K562 (cell line): Measurements from ENCODE around the gene LYAR. TPM values are rescaled to one million over a fixed set of nuclear protein-coding genes. Genes with fewer than 3 reads are reported as not detected.

Experiments
- BDP1 ChIP-seq: IDR thresholded peaks from 3 replicates; pipeline ENCODE4 v1.6.1; 2011; ENCODE audit not compliant: insufficient read length, insufficient read depth
- DDX20 ChIP-seq: fragments of 450-650 bp; IDR thresholded peaks from 2 replicates; pipeline ENCODE4 v1.6.1; 2016; ENCODE audit warnings: missing genetic modification characterization, low read depth, mild to moderate bottlenecking, missing compliant biosample characterization, moderate library complexity
- NFXL1 ChIP-seq: fragments of 450-650 bp; formaldehyde crosslinking; IDR thresholded peaks from 2 replicates; pipeline ENCODE4 v1.4.0; 2021; ENCODE audit warnings: mild to moderate bottlenecking
- NFYB ChIP-seq: IDR thresholded peaks from 2 replicates; pipeline ENCODE4 v1.6.1; 2011; ENCODE audit warnings: mild to moderate bottlenecking, moderate library complexity; ENCODE audit not compliant: insufficient read length; ENCODE audit errors: extremely low read depth
- PHF8 ChIP-seq: fragments of 200-600 bp; sonication (generic); IDR thresholded peaks from 2 replicates; pipeline ENCODE4 v1.6.1; 2012; ENCODE audit warnings: mixed run types, mild to moderate bottlenecking, inconsistent platforms, low read length, moderate library complexity, borderline replicate concordance
- PHTF2 ChIP-seq: fragments of 250-450 bp; sonication (Bioruptor Pico); IDR thresholded peaks from 2 replicates; pipeline ENCODE4 v1.5.0; 2021; ENCODE audit warnings: mild to moderate bottlenecking
- PPARD ChIP-seq: fragments of 250-450 bp; sonication (Bioruptor Pico); IDR thresholded peaks from 2 replicates; pipeline ENCODE4 v1.8.0; 2022; ENCODE audit warnings: inconsistent platforms, mild to moderate bottlenecking, moderate library complexity
- SPI1 ChIP-seq: IDR thresholded peaks from 2 replicates; pipeline ENCODE4 v1.6.1; 2011; ENCODE audit warnings: low read depth, low read length, control low read depth, borderline replicate concordance
- SRSF7 ChIP-seq: fragments of 200-400 bp; formaldehyde crosslinking; optimal IDR thresholded peaks from 2 replicates; pipeline ENCODE3; 2017; ENCODE audit warnings: mild to moderate bottlenecking, low read depth, low read length
- TEAD4 ChIP-seq, 2 experiments: sonication (generic) in 1 of 2; formaldehyde crosslinking in 1 of 2; IDR thresholded peaks; 2 replicates each; pipeline versions ENCODE4 v1.6.1 to v1.8.0; 2012 to 2022; ENCODE audit warnings: borderline replicate concordance in 1 of 2, inconsistent platforms in 1 of 2, low read length in 1 of 2, mild to moderate bottlenecking in 1 of 2, missing genetic modification reagents in 1 of 2
- ZNF232 ChIP-seq: sonication (generic); formaldehyde crosslinking; IDR thresholded peaks from 2 replicates; pipeline ENCODE4 v1.8.0; 2022; ENCODE audit warnings: mild to moderate bottlenecking, missing genetic modification reagents
- ZNF583 ChIP-seq: fragments of 250-450 bp; sonication (Bioruptor Pico); IDR thresholded peaks from 2 replicates; pipeline ENCODE4 v1.4.0; 2020
- ZNF586 ChIP-seq: fragments of 450-650 bp; formaldehyde crosslinking; conservative IDR thresholded peaks from 2 replicates; pipeline ENCODE4 v1.4.0; 2020; ENCODE audit warnings: mild to moderate bottlenecking, moderate library complexity
- ZNF707 ChIP-seq: fragments of 250-450 bp; sonication (Bioruptor Pico); conservative IDR thresholded peaks from 2 replicates; pipeline ENCODE4 v1.8.0; 2022; ENCODE audit warnings: inconsistent platforms, mild to moderate bottlenecking, moderate library complexity
- polyA plus RNA-seq, 8 experiments: library from polyadenylated mRNA; depleted of rRNA in 4 of 8; stranded (reverse) in 5 of 8; unstranded in 3 of 8; fragments of >200 nt; fragmentation: Nextera tagmentation in 2 of 8; fragmentation: Illumina TruSeq in 1 of 8; extraction: Ambion mirVana in 2 of 8; extraction: Trizol in 1 of 8; gene quantifications; 2 replicates each; pipeline versions ENCODE4 v1.2.1 to v1.2.3, GENCODE V29; 2011 to 2014; ENCODE audit warnings: inconsistent platforms in 1 of 8, missing spikeins in 1 of 8
- total RNA-seq, 7 experiments: library from RNA; depleted of rRNA in 6 of 7; stranded (reverse); fragments of >200 nt in 6 of 7; fragmentation: Illumina TruSeq in 2 of 7; extraction: Trizol in 2 of 7; gene quantifications; 2 replicates each; pipeline versions ENCODE4 v1.2.1 to v1.2.3, GENCODE V29; 2011 to 2021; ENCODE audit warnings: low replicate concordance in 1 of 7
- TF ChIP-seq, protein P1 (sequence below): fragments of 450-650 bp; IDR thresholded peaks from one replicate; pipeline ENCODE4 v1.6.1; 2018; ENCODE audit warnings: mild to moderate bottlenecking, moderate library complexity; ENCODE audit not compliant: partially characterized antibody
- TF ChIP-seq, protein P2 (sequence below): sonication (generic); formaldehyde crosslinking; IDR thresholded peaks from 2 replicates; pipeline ENCODE4 v1.8.1; 2023; ENCODE audit warnings: mild to moderate bottlenecking, missing genetic modification reagents
- TF ChIP-seq, protein P3 (sequence below): fragments of 250-450 bp; sonication (Bioruptor Pico); IDR thresholded peaks from 2 replicates; pipeline ENCODE4 v1.5.0; 2021
- TF ChIP-seq, protein P4 (sequence below): IDR thresholded peaks from 2 replicates; pipeline ENCODE4 v1.6.1; 2014; ENCODE audit warnings: antibody characterized with exemption

The LYAR gene
- total and polyA plus RNA-seq, 9 of the 15 experiments (the other 6 are each of a cell fraction or from before 2014, with no cell fraction given), result 28.3 to 172 (median 127) TPM

DNA sequence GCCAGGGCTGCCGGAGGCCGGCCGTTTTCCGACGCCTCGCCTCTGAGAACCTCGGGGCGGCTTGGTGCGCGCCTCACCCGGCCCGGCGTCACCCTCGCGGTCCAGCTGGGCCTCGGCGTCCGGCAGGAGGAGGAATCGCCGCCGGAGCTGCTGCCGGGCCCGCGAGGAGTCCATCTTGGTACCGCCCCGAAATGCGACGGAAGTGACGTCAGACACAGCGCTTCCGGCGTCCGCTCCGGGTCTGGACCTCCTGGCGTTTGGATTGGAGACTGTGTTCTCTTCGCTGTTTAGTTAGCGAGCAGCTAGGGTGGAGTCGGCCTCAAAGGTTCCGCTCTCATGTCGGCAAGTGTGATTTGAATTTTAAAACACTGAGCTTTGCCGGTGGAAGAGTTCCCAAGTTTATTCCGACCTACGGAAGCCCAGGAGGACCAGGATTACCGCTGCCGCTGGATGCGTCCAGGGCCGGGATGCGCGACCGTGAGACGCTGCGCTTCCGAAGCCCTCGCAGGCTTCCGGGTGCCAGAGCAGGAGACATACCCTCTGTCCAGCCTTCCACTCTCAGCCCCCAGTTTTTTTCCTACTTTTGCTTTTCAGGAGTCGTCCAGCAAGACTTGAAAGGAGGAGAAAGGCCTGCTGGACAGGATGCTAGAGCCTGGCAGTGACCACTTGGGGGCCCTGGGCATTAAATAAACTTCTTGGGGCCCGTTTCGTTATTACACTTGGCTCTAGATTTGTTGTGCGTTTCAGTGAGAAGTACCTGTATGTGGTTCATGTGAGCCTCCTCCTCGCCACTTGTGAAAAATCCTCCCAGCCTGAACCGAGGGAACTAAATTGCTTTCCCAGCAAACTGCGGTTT is 41.7 kb downstream of the LYAR start, which contains the start of gene TMEM128 (continued):
- no peak for TF ChIP-seq SRSF7
- TF ChIP-seq ZNF707 (CRISPR knock-in tag), result no peak
- peak; percentile 43; the same call in 1 of the 2 replicates for TF ChIP-seq TEAD4 (IDR thresholded peaks at IDR 0.05; ENCODE audit: low read length)
- no peak for TF ChIP-seq TEAD4 (CRISPR knock-in tag; IDR thresholded peaks at IDR 0.05; ENCODE audit: borderline replicate concordance)
- TF ChIP-seq PHF8, result peak; percentile 94
- no peak for TF ChIP-seq PHTF2 (CRISPR knock-in tag)
- TF ChIP-seq DDX20 (tag), result no peak
- no peak for TF ChIP-seq ZNF583
- TF ChIP-seq BDP1, result no peak
- TF ChIP-seq, protein P1, sequence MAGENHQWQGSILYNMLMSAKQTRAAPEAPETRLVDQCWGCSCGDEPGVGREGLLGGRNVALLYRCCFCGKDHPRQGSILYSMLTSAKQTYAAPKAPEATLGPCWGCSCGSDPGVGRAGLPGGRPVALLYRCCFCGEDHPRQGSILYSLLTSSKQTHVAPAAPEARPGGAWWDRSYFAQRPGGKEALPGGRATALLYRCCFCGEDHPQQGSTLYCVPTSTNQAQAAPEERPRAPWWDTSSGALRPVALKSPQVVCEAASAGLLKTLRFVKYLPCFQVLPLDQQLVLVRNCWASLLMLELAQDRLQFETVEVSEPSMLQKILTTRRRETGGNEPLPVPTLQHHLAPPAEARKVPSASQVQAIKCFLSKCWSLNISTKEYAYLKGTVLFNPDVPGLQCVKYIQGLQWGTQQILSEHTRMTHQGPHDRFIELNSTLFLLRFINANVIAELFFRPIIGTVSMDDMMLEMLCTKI, result no peak
- TF ChIP-seq, protein P2, sequence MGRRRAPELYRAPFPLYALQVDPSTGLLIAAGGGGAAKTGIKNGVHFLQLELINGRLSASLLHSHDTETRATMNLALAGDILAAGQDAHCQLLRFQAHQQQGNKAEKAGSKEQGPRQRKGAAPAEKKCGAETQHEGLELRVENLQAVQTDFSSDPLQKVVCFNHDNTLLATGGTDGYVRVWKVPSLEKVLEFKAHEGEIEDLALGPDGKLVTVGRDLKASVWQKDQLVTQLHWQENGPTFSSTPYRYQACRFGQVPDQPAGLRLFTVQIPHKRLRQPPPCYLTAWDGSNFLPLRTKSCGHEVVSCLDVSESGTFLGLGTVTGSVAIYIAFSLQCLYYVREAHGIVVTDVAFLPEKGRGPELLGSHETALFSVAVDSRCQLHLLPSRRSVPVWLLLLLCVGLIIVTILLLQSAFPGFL, result 0 out of 2 replicates have a peak, but pooled peaks have one; percentile 58
- no peak for TF ChIP-seq SPI1
- TF ChIP-seq, protein P3, sequence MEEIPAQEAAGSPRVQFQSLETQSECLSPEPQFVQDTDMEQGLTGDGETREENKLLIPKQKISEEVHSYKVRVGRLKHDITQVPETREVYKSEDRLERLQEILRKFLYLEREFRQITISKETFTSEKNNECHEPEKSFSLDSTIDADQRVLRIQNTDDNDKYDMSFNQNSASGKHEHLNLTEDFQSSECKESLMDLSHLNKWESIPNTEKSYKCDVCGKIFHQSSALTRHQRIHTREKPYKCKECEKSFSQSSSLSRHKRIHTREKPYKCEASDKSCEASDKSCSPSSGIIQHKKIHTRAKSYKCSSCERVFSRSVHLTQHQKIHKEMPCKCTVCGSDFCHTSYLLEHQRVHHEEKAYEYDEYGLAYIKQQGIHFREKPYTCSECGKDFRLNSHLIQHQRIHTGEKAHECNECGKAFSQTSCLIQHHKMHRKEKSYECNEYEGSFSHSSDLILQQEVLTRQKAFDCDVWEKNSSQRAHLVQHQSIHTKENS (CRISPR knock-in tag), result no peak
- TF ChIP-seq, protein P4, sequence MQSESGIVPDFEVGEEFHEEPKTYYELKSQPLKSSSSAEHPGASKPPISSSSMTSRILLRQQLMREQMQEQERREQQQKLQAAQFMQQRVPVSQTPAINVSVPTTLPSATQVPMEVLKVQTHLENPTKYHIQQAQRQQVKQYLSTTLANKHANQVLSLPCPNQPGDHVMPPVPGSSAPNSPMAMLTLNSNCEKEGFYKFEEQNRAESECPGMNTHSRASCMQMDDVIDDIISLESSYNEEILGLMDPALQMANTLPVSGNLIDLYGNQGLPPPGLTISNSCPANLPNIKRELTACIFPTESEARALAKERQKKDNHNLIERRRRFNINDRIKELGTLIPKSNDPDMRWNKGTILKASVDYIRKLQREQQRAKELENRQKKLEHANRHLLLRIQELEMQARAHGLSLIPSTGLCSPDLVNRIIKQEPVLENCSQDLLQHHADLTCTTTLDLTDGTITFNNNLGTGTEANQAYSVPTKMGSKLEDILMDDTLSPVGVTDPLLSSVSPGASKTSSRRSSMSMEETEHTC, result no peak
- no peak for TF ChIP-seq NFXL1 (CRISPR knock-in tag)
- no peak for TF ChIP-seq NFYB
- TF ChIP-seq PPARD (CRISPR knock-in tag), result no peak
- no peak for TF ChIP-seq ZNF586 (CRISPR knock-in tag)
- TF ChIP-seq ZNF232 (CRISPR knock-in tag), result no peak
